Caco-2 (cell line): ENCODE measurements around the gene ATG7. TPM values are rescaled to one million over a fixed set of nuclear protein-coding genes. Genes with fewer than 3 reads are reported as not detected.
"Not testable (repeated sequence)": the region's sequence is repeated elsewhere in the genome, so short reads cannot be mapped to it uniquely, and the experiment has no call there.

ENCODE experiments used
- BruUV-seq: library from RNA; stranded (reverse); fragments of 400-500 nt; replicated peaks from 2 replicates; lab custom pipeline; 2021; lab: Mats Ljungman, UMichigan
- CTCF ChIA-PET: fragments of 300-600 bp; sonication (Branson Sonifier 250); formaldehyde crosslinking; loops from one replicate; lab custom pipeline; 2022; ENCODE audit warnings: antibody characterized with exemption; lab: Charles Lee
- POLR2A ChIA-PET: fragments of 300-600 bp; sonication (Branson Sonifier 250); formaldehyde crosslinking; loops from one replicate; lab custom pipeline; 2022; ENCODE audit warnings: antibody characterized with exemption; lab: Charles Lee
- DNase-seq, 2 experiments: peaks; one replicate each; pipeline versions ENCODE4 v3.0.0 to v3.0.0-alpha.2; 2020 to 2022
- H3K27me3 ChIP-seq: replicated peaks from 2 replicates; pipeline ENCODE4 v1.6.0; 2011; ENCODE audit warnings: low read length; ENCODE audit not compliant: control insufficient read depth, insufficient read depth
- H3K36me3 ChIP-seq: 2 replicates; pipeline ENCODE4 v1.5.1; 2011; ENCODE audit warnings: low read length; ENCODE audit not compliant: control insufficient read depth, insufficient read depth
- H3K4me1 ChIP-seq: fragments of 250-450 bp; sonication (Bioruptor Pico); 2 replicates; pipeline ENCODE4 v1.5.1; 2020; ENCODE audit warnings: mild to moderate bottlenecking
- H3K4me3 ChIP-seq: 2 replicates; pipeline ENCODE4 v1.5.1; 2011; ENCODE audit warnings: low read depth, mild to moderate bottlenecking, control low read depth, low read length
- H3K9me3 ChIP-seq: fragments of 250-450 bp; sonication (Bioruptor Pico); 2 replicates; pipeline ENCODE4 v1.5.1; 2020; ENCODE audit warnings: mild to moderate bottlenecking, moderate library complexity
- H3K27ac Mint-ChIP-seq: one replicate; pipeline ENCODE4 v1.8.0; 2022; ENCODE audit warnings: mixed read lengths; ENCODE audit not compliant: unreplicated experiment
- H3K27me3 Mint-ChIP-seq: one replicate; pipeline ENCODE4 v1.8.0; 2022; ENCODE audit warnings: mixed read lengths; ENCODE audit not compliant: insufficient read depth, unreplicated experiment
- H3K36me3 Mint-ChIP-seq: one replicate; pipeline ENCODE4 v1.8.0; 2022; ENCODE audit warnings: mild to moderate bottlenecking, mixed read lengths; ENCODE audit not compliant: insufficient read depth, unreplicated experiment
- H3K4me1 Mint-ChIP-seq: one replicate; pipeline ENCODE4 v1.8.0; 2022; ENCODE audit warnings: low read depth, mixed read lengths; ENCODE audit not compliant: unreplicated experiment
- H3K4me3 Mint-ChIP-seq: one replicate; pipeline ENCODE4 v1.8.0; 2022; ENCODE audit warnings: mild to moderate bottlenecking, moderate library complexity, mixed read lengths; ENCODE audit not compliant: unreplicated experiment
- H3K9me3 Mint-ChIP-seq: one replicate; pipeline ENCODE4 v1.8.0; 2022; ENCODE audit warnings: mixed read lengths; ENCODE audit not compliant: unreplicated experiment
- CTCF ChIP-seq, 2 experiments: fragments of 200-600 bp in 1 of 2; IDR thresholded peaks; 1 replicate in 1 of 2; 2 replicates in 1 of 2; pipeline versions ENCODE4 v1.5.1 to v1.8.0; 2011 to 2022; ENCODE audit warnings: antibody characterized with exemption in 1 of 2, control low read depth in 1 of 2, inconsistent platforms in 1 of 2, low read depth in 1 of 2, low read length in 1 of 2, mild to moderate bottlenecking in 1 of 2, moderate library complexity in 1 of 2; ENCODE audit not compliant: insufficient read depth in 1 of 2, severe bottlenecking in 1 of 2, unreplicated experiment in 1 of 2
- intact Hi-C: fragments of 100-400 bp; cut with micrococcal nuclease; formaldehyde crosslinking; loops from one replicate; pipeline ENCODE4 v1.10.0; 2022; ENCODE audit not compliant: unreplicated experiment
- total RNA-seq: library from RNA; stranded (reverse); gene quantifications from 2 replicates; pipeline ENCODE4 v1.2.3, GENCODE V29; 2022

ATG7 gene
- total RNA-seq, 1 experiment from 2014 or later: 24.4 TPM

- CTCF ChIA-PET: no interaction called here
- no TSS peak for BruUV-seq
- no peaks in the 10 kb centered on the region for H3K9me3 Mint-ChIP-seq
- no peaks in the 10 kb centered on the region for H3K27me3 Mint-ChIP-seq
- Histone ChIP-seq H3K27me3 (no peaks in the 10 kb centered on the region), H3K9me3 (no peaks in the 10 kb centered on the region), H3K4me3 (no peak overlapping the region), H3K36me3 (no peaks in the 10 kb centered on the region), H3K4me1 (no peaks in the 10 kb centered on the region)
- no peak overlapping the region for H3K4me3 Mint-ChIP-seq
- intact Hi-C loops: no loop called here
- no peaks in the 10 kb centered on the region for H3K36me3 Mint-ChIP-seq
- no peak overlapping the region for H3K27ac Mint-ChIP-seq
- no peak for TF ChIP-seq CTCF (IDR thresholded peaks at IDR 0.05; ENCODE audit: insufficient read depth in 1 of 2, low read depth in 1 of 2, low read length in 1 of 2, severe bottlenecking in 1 of 2, unreplicated experiment in 1 of 2)
- POLR2A ChIA-PET: no interaction called here
- peaks cover 11% of the 10 kb centered on the region for H3K4me1 Mint-ChIP-seq
- no peak for DNase-seq
These were observed 20.4 kb upstream of the ATG7 start for GRCh38 chr3:11251807-11252176.

- CTCF ChIA-PET: no interaction called here
- intact Hi-C loops: no loop called here
- Histone ChIP-seq H3K4me3 (no peak overlapping the region), H3K4me1 (no peaks in the 10 kb centered on the region), H3K27me3 (no peaks in the 10 kb centered on the region), H3K36me3 (no peaks in the 10 kb centered on the region), H3K9me3 (no peaks in the 10 kb centered on the region)
- Mint-ChIP-seq H3K4me1 (peaks cover 11% of the 10 kb centered on the region), H3K27ac (no peak overlapping the region), H3K9me3 (no peaks in the 10 kb centered on the region), H3K4me3 (no peak overlapping the region), H3K36me3 (peaks cover 8% of the 10 kb centered on the region), H3K27me3 (no peaks in the 10 kb centered on the region)
- TF ChIP-seq CTCF (IDR thresholded peaks at IDR 0.05; ENCODE audit: insufficient read depth in 1 of 2, low read depth in 1 of 2, low read length in 1 of 2, severe bottlenecking in 1 of 2, unreplicated experiment in 1 of 2): no peak
- POLR2A ChIA-PET: no interaction called here
- BruUV-seq: no TSS peak
- DNase-seq: no peak
These were observed 17.3 kb upstream of the ATG7 start for GRCh38 chr3:11254876-11255275.

- H3K4me3 ChIP-seq, H3K9me3 Mint-ChIP-seq, POLR2A ChIA-PET, H3K27me3 Mint-ChIP-seq, BruUV-seq, H3K4me1 ChIP-seq, H3K36me3 Mint-ChIP-seq, H3K9me3 ChIP-seq, H3K27ac Mint-ChIP-seq, H3K4me3 Mint-ChIP-seq, H3K36me3 ChIP-seq, DNase-seq, H3K27me3 ChIP-seq, intact Hi-C loops: not testable (repeated sequence)
- CTCF ChIA-PET: interaction anchor here (1.0 kb wide), 1 partner anchor 19 kb away, joined by 3 read pairs; no protein-coding TSS in a partner anchor
- peaks cover 11% of the 10 kb centered on the region for H3K4me1 Mint-ChIP-seq
These were observed 16.7 kb upstream of the ATG7 start for GRCh38 chr3:11255537-11255936.

- Mint-ChIP-seq H3K36me3 (peaks cover 8% of the 10 kb centered on the region), H3K27me3 (no peaks in the 10 kb centered on the region), H3K27ac (no peak overlapping the region), H3K9me3 (no peaks in the 10 kb centered on the region), H3K4me1 (peaks cover 11% of the 10 kb centered on the region), H3K4me3 (no peak overlapping the region)
- TF ChIP-seq CTCF (IDR thresholded peaks at IDR 0.05; ENCODE audit: insufficient read depth in 1 of 2, low read depth in 1 of 2, low read length in 1 of 2, severe bottlenecking in 1 of 2, unreplicated experiment in 1 of 2): no peak
- intact Hi-C loops: no loop called here
- Histone ChIP-seq H3K4me3 (no peak overlapping the region), H3K4me1 (no peaks in the 10 kb centered on the region), H3K9me3 (no peaks in the 10 kb centered on the region), H3K27me3 (no peaks in the 10 kb centered on the region), H3K36me3 (no peaks in the 10 kb centered on the region)
- ChIA-PET POLR2A (interaction anchor here (1.0 kb wide), 1 partner anchor 13 kb away, joined by 3 read pairs; the partner anchor contains the start of gene ATG7), CTCF (interaction anchor here (0.6 kb wide), 1 partner anchor 44 kb away, joined by 3 read pairs; no protein-coding TSS in a partner anchor)
- DNase-seq: no peak
- no TSS peak for BruUV-seq
These were observed 13.2 kb upstream of the ATG7 start for GRCh38 chr3:11258958-11259357.
